ENCODE results near the gene CCDC196. TPM values are rescaled to one million over a fixed set of nuclear protein-coding genes. Genes with fewer than 3 reads are reported as not detected.

Gene CCDC196
- total RNA-seq, 1 experiment from 2014 or later: not detected

GRCh38 chr14:66530526-66530925 lies 44.4 kb downstream of the CCDC196 start (continued):
- TF ChIP-seq ZNF423 (CRISPR knock-in tag; IDR thresholded peaks at IDR 0.05): no peak
- TF ChIP-seq NR3C1 (CRISPR knock-in tag; conservative IDR thresholded peaks at IDR 0.05; ENCODE audit: low read depth): no peak
- no peak for TF ChIP-seq ZBTB21 (CRISPR knock-in tag; IDR thresholded peaks at IDR 0.05; ENCODE audit: borderline replicate concordance)
- no peak for TF ChIP-seq HMGA2 (CRISPR knock-in tag; IDR thresholded peaks at IDR 0.05)
- no peak for TF ChIP-seq FOXP1 (CRISPR knock-in tag; IDR thresholded peaks at IDR 0.05; ENCODE audit: borderline replicate concordance)
- no peak for TF ChIP-seq SMAD3 (CRISPR knock-in tag; IDR thresholded peaks at IDR 0.05; ENCODE audit: borderline replicate concordance)
- TF ChIP-seq ZNF396 (CRISPR knock-in tag; IDR thresholded peaks at IDR 0.05; ENCODE audit: borderline replicate concordance): no peak
- TF ChIP-seq CBFB (CRISPR knock-in tag; IDR thresholded peaks at IDR 0.05; ENCODE audit: low read depth): no peak

GRCh38 chr14:66539034-66539433 lies 52.9 kb downstream of the CCDC196 start:
- TF ChIP-seq ZNF423 (CRISPR knock-in tag; IDR thresholded peaks at IDR 0.05) (no peak), PREB (CRISPR knock-in tag; IDR thresholded peaks at IDR 0.05; ENCODE audit: borderline replicate concordance) (no peak), ZMAT4 (CRISPR knock-in tag; IDR thresholded peaks at IDR 0.05) (no peak)
- DNase-seq (ENCODE audit: low spot score): no peak
- Mint-ChIP-seq H3K9me3 (no peaks in the 10 kb centered on the region), H3K4me3 (no peak overlapping the region), H3K27me3 (ENCODE audit: low read depth) (no peaks in the 10 kb centered on the region), H3K4me1 (0 out of 2 replicates have a peak, but pooled peaks cover 3% of the 10 kb centered on the region), H3K36me3 (no peaks in the 10 kb centered on the region), H3K27ac (no peak overlapping the region)
- no peak for ATAC-seq
- ChIA-PET POLR2A (no interaction called here), CTCF (interaction anchor here (1.5 kb wide), 1 partner anchor 223 kb away, joined by 3 read pairs; no protein-coding TSS in a partner anchor)

GRCh38 chr14:66540038-66540437 lies 53.9 kb downstream of the CCDC196 start:
- H3K27me3 Mint-ChIP-seq (ENCODE audit: low read depth): no peaks in the 10 kb centered on the region
- no peaks in the 10 kb centered on the region for H3K9me3 Mint-ChIP-seq
- POLR2A ChIA-PET: no interaction called here
- H3K4me1 Mint-ChIP-seq: 0 out of 2 replicates have a peak, but pooled peaks cover 3% of the 10 kb centered on the region
- H3K4me3 Mint-ChIP-seq: no peak overlapping the region
- no peak for DNase-seq (ENCODE audit: low spot score)
- CTCF ChIA-PET: no interaction called here
- H3K27ac Mint-ChIP-seq: no peak overlapping the region
- peaks cover 3% of the 10 kb centered on the region for H3K36me3 Mint-ChIP-seq
- no peak for TF ChIP-seq JAZF1 (CRISPR knock-in tag; IDR thresholded peaks at IDR 0.05)
- TF ChIP-seq PRDM15 (CRISPR knock-in tag; IDR thresholded peaks at IDR 0.05): no peak
- no peak for TF ChIP-seq CREM (CRISPR knock-in tag; IDR thresholded peaks at IDR 0.05)
- no peak for TF ChIP-seq ATF3 (CRISPR knock-in tag; conservative IDR thresholded peaks at IDR 0.05)
- no peak for TF ChIP-seq JUN (CRISPR knock-in tag; IDR thresholded peaks at IDR 0.05)
- TF ChIP-seq IRF2 (CRISPR knock-in tag; IDR thresholded peaks at IDR 0.05; ENCODE audit: borderline replicate concordance, low read depth): no peak
- TF ChIP-seq PRRX2 (CRISPR knock-in tag; IDR thresholded peaks at IDR 0.05): no peak
- TF ChIP-seq NR1H2 (CRISPR knock-in tag; IDR thresholded peaks at IDR 0.05): no peak
- no peak for TF ChIP-seq USF2 (CRISPR knock-in tag; IDR thresholded peaks at IDR 0.05)
- TF ChIP-seq TCF7 (CRISPR knock-in tag; IDR thresholded peaks at IDR 0.05; ENCODE audit: low read depth): no peak
- TF ChIP-seq ZMAT4 (CRISPR knock-in tag; IDR thresholded peaks at IDR 0.05): no peak
- TF ChIP-seq MXD4 (CRISPR knock-in tag; IDR thresholded peaks at IDR 0.05; ENCODE audit: borderline replicate concordance): no peak
- TF ChIP-seq GTF2I (CRISPR knock-in tag; conservative IDR thresholded peaks at IDR 0.05): no peak
- no peak for TF ChIP-seq ATF6 (CRISPR knock-in tag; IDR thresholded peaks at IDR 0.05)
- TF ChIP-seq ZBTB21 (CRISPR knock-in tag; IDR thresholded peaks at IDR 0.05; ENCODE audit: borderline replicate concordance): no peak
- no peak for TF ChIP-seq NR2C2 (CRISPR knock-in tag; IDR thresholded peaks at IDR 0.05)
- ATAC-seq: no peak

Measured in WTC11 (cell line).